GM23248 (cell line): ENCODE data around the gene METTL9.

Source experiments
- EZH2 ChIP-seq: fragments of 200-600 bp; sonication (generic); IDR thresholded peaks from 2 replicates; pipeline ENCODE4 v1.6.1; 2018; ENCODE audit warnings: antibody characterized with exemption, mild to moderate bottlenecking; ENCODE audit not compliant: insufficient read depth, poor library complexity, severe bottlenecking
- EZH2phosphoT487 ChIP-seq: fragments of 200-600 bp; sonication (generic); IDR thresholded peaks from 2 replicates; pipeline ENCODE4 v1.6.1; 2018; ENCODE audit warnings: antibody characterized with exemption, moderate library complexity, mild to moderate bottlenecking, low read depth; ENCODE audit not compliant: insufficient read depth

DNA sequence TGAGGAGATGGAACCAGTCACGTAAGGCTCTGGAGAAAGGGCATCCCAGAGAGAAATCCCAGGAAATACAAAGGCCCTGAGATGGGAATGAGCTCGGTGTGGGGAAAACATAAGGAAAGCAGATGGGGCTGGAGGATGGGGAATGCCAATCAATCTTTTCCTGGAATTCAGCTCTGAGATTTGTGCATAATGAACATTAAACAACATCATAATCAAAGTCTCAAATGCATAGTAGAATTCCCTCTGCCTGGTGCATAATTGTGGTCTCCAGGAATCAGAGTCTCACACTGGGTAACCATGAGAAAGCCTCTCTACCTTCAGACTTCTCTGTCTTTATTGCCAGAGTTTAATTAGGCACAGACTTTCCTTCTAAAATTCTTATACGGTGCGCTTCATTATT lies 95.2 kb downstream of the METTL9 start:
- TF ChIP-seq EZH2: no peak
- TF ChIP-seq EZH2phosphoT487: no peak
